Hematopoietic multipotent progenitor cell treated with erythropoietin and hydrocortisone succinate and interleukin-3 and kit ligand, for 8 days (in vitro differentiated cells): ENCODE results near the gene EEF2K.
A peak's percentile ranks its signal among the peaks of the same experiment; 100 is the strongest.
"Not testable (repeated sequence)": the region's sequence is repeated elsewhere in the genome, so short reads cannot be mapped to it uniquely, and the experiment has no call there.

Experiments used
- DNase-seq: peaks from one replicate; pipeline ENCODE4 v3.0.0-alpha.2; 2015

EEF2K gene

GRCh38 chr16:22213236-22213635 lies 7.2 kb downstream of the EEF2K start:
- DNase-seq, result no peak

GRCh38 chr16:22213801-22214200 lies 7.7 kb downstream of the EEF2K start:
- DNase-seq, result no peak

GRCh38 chr16:22214402-22214801 lies 8.3 kb downstream of the EEF2K start:
- no peak for DNase-seq

- DNase-seq, result peak; percentile 76
These were observed 8.8 kb downstream of the EEF2K start for GRCh38 chr16:22214889-22215288.

- DNase-seq, result peak; percentile 100
These were observed 10.2 kb downstream of the EEF2K start for GRCh38 chr16:22216191-22216831.

GRCh38 chr16:22216832-22217225 lies 10.8 kb downstream of the EEF2K start:
- not testable (repeated sequence) for DNase-seq

GRCh38 chr16:22217890-22218730 lies 12.0 kb downstream of the EEF2K start:
- DNase-seq, result peak; percentile 82

GRCh38 chr16:22219389-22220068 lies 13.5 kb downstream of the EEF2K start:
- DNase-seq, result no peak

GRCh38 chr16:22220069-22220440 lies 14.0 kb downstream of the EEF2K start:
- peak; percentile 60 for DNase-seq

- no peak for DNase-seq
These were observed 14.6 kb downstream of the EEF2K start for GRCh38 chr16:22220714-22221113.

GRCh38 chr16:22222006-22222405 lies 15.9 kb downstream of the EEF2K start:
- DNase-seq, result no peak

GRCh38 chr16:22222998-22223397 lies 16.9 kb downstream of the EEF2K start:
- DNase-seq, result no peak

GRCh38 chr16:22225060-22225459 lies 19.0 kb downstream of the EEF2K start:
- no peak for DNase-seq

- no peak for DNase-seq
These were observed 23.8 kb downstream of the EEF2K start for GRCh38 chr16:22229889-22230288.

GRCh38 chr16:22232277-22233036 lies 26.4 kb downstream of the EEF2K start:
- DNase-seq, result no peak

GRCh38 chr16:22233037-22233372 lies 26.9 kb downstream of the EEF2K start:
- no peak for DNase-seq

- peak; percentile 50 for DNase-seq
These were observed 30.0 kb downstream of the EEF2K start for GRCh38 chr16:22235839-22236745.

GRCh38 chr16:22239131-22239805 lies 33.2 kb downstream of the EEF2K start:
- DNase-seq, result no peak

GRCh38 chr16:22240023-22240710 lies 34.1 kb downstream of the EEF2K start:
- DNase-seq, result no peak

GRCh38 chr16:22250522-22250921 lies 44.4 kb downstream of the EEF2K start:
- peak; percentile 25 for DNase-seq

- DNase-seq, result no peak
These were observed 46.2 kb downstream of the EEF2K start for GRCh38 chr16:22252317-22252716.
